Astrocyte of the cerebellum (primary cell): ENCODE data around the gene ATAD2B.

Experiments
- DNase-seq: peaks from one replicate; pipeline ENCODE4 v3.0.0-alpha.2; 2011; ENCODE audit warnings: low read depth
- H3K4me3 ChIP-seq: 2 replicates; pipeline ENCODE4 v1.5.1; 2011; ENCODE audit warnings: mild to moderate bottlenecking, low read depth, low read length, moderate library complexity
- CTCF ChIP-seq: IDR thresholded peaks from 2 replicates; pipeline ENCODE4 v1.5.1; 2012; ENCODE audit warnings: low read length, low read depth, moderate library complexity, mild to moderate bottlenecking; ENCODE audit errors: missing control alignments
- in situ Hi-C: cut with HindIII; loops from 2 replicates; pipeline ENCODE4 v1.10.0; 2017; ENCODE audit warnings: low sequenced_read_pairs

Gene ATAD2B

GRCh38 chr2:23777826-23778225 lies 149.1 kb downstream of the ATAD2B start:
- no peak for TF ChIP-seq CTCF
- H3K4me3 ChIP-seq, result no peak overlapping the region
- in situ Hi-C loops, result no loop called here
- no peak for DNase-seq

- in situ Hi-C loops, result no loop called here
- no peak overlapping the region for H3K4me3 ChIP-seq
- no peak for DNase-seq
- no peak for TF ChIP-seq CTCF
Observed at GRCh38 chr2:23776021-23776420, 150.9 kb downstream of the ATAD2B start.

GRCh38 chr2:23772684-23773083 lies 154.2 kb downstream of the ATAD2B start:
- no peak overlapping the region for H3K4me3 ChIP-seq
- in situ Hi-C loops, result no loop called here
- no peak for TF ChIP-seq CTCF
- no peak for DNase-seq

- DNase-seq, result no peak
- in situ Hi-C loops, result no loop called here
- TF ChIP-seq CTCF, result no peak
- H3K4me3 ChIP-seq, result no peak overlapping the region
Observed at GRCh38 chr2:23772056-23772455, 154.9 kb downstream of the ATAD2B start.

GRCh38 chr2:23769364-23769763 lies 157.6 kb downstream of the ATAD2B start:
- no peak for TF ChIP-seq CTCF
- in situ Hi-C loops, result no loop called here

GRCh38 chr2:23767876-23768621 lies 158.9 kb downstream of the ATAD2B start:
- in situ Hi-C loops, result no loop called here
- TF ChIP-seq CTCF, result no peak
- no peak overlapping the region for H3K4me3 ChIP-seq
- no peak for DNase-seq

More at GRCh38 chr2:23769364-23769763, 157.6 kb downstream of the ATAD2B start:
- DNase-seq, result no peak
- H3K4me3 ChIP-seq, result no peak overlapping the region
